MCF 10A (cell line): ENCODE measurements around the gene CENPB. TPM values are rescaled to one million over a fixed set of nuclear protein-coding genes. Genes with fewer than 3 reads are reported as not detected.

Source experiments
- BruUV-seq: library from RNA; stranded (reverse); fragments of 400-500 nt; replicated peaks from 2 replicates; lab custom pipeline; 2021; lab: Mats Ljungman, UMichigan
- CTCF ChIA-PET: fragments of 300-600 bp; sonication (Branson Sonifier 250); formaldehyde crosslinking; extraction: SDS; loops from one replicate; lab custom pipeline; 2021; ENCODE audit warnings: antibody characterized with exemption, inconsistent platforms; lab: Yijun Ruan, JAX
- POLR2A ChIA-PET: fragments of 300-600, 350-650 bp; sonication (Branson Sonifier 250); formaldehyde crosslinking; extraction: SDS; loops from one replicate; lab custom pipeline; 2020; ENCODE audit warnings: antibody characterized with exemption, inconsistent platforms; lab: Yijun Ruan, JAX
- DNase-seq: peaks from one replicate; pipeline ENCODE4 v3.0.0-alpha.2; 2018; ENCODE audit not compliant: unreplicated experiment
- H3K27ac Mint-ChIP-seq: one replicate; pipeline ENCODE4 v1.8.0; 2022; ENCODE audit warnings: mild to moderate bottlenecking, low read depth, mixed read lengths; ENCODE audit not compliant: unreplicated experiment
- H3K27me3 Mint-ChIP-seq: one replicate; pipeline ENCODE4 v1.8.0; 2022; ENCODE audit warnings: mixed read lengths; ENCODE audit not compliant: insufficient read depth, unreplicated experiment
- H3K36me3 Mint-ChIP-seq: one replicate; pipeline ENCODE4 v1.8.0; 2022; ENCODE audit warnings: mild to moderate bottlenecking, moderate library complexity, mixed read lengths; ENCODE audit not compliant: insufficient read depth, unreplicated experiment
- H3K4me1 Mint-ChIP-seq: one replicate; pipeline ENCODE4 v1.8.0; 2022; ENCODE audit warnings: mixed read lengths; ENCODE audit not compliant: insufficient read depth, unreplicated experiment
- H3K4me3 Mint-ChIP-seq: one replicate; pipeline ENCODE4 v1.8.0; 2022; ENCODE audit warnings: mild to moderate bottlenecking, moderate library complexity, mixed read lengths; ENCODE audit not compliant: unreplicated experiment
- H3K9me3 Mint-ChIP-seq: one replicate; pipeline ENCODE4 v1.8.0; 2022; ENCODE audit warnings: mixed read lengths; ENCODE audit not compliant: unreplicated experiment
- intact Hi-C: fragments of 100-400 bp; cut with micrococcal nuclease; formaldehyde crosslinking; loops from 2 replicates; pipeline ENCODE4 v1.14.1; 2022
- total RNA-seq: library from RNA; stranded (reverse); gene quantifications from 2 replicates; pipeline ENCODE4 v1.2.3, GENCODE V29; 2022
- TF ChIP-seq, protein P1 (sequence below): fragments of 200-600 bp; IDR thresholded peaks from one replicate; pipeline ENCODE4 v1.8.0; 2022; ENCODE audit warnings: antibody characterized with exemption, mild to moderate bottlenecking; ENCODE audit not compliant: unreplicated experiment

The CENPB gene
- total RNA-seq, 1 experiment from 2014 or later, result 54.8 TPM

DNA sequence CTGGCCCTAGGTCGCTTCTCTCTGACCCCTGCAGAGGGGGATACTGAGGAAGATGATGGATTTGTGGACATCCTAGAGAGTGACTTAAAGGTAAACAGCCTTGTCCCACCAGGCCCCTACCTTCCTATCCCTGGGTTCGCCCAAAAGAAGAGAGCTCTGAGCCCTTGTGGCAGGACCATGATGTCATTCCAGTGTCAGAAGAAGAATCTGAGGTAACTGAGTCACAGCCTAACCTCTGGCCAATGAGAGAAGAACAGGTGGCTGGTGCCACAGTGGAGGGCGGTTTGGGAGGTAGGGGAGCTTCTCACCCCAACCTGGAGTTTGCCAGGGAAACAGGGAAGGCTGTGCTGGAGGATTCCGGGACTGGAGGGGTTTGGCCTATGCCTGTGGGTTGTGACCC, 14.8 kb upstream of the CENPB start:
- no peaks in the 10 kb centered on the region for H3K9me3 Mint-ChIP-seq
- intact Hi-C loops, result no loop called here
- H3K36me3 Mint-ChIP-seq, result peaks cover 83% of the 10 kb centered on the region
- H3K4me3 Mint-ChIP-seq, result no peak overlapping the region
- CTCF ChIA-PET, result interaction anchor here (0.8 to 3.3 kb wide), 4 partner anchors 10 to 18 kb away, joined by 3 to 25 read pairs (median 8); partner anchors contain the start of gene AP5S1
- H3K4me1 Mint-ChIP-seq, result peaks cover 63% of the 10 kb centered on the region
- no peaks in the 10 kb centered on the region for H3K27me3 Mint-ChIP-seq
- POLR2A ChIA-PET, result interaction anchor here (0.6 to 2.5 kb wide), 4 partner anchors 19 to 393 kb away, joined by 3 to 10 read pairs (median 4); partner anchors contain the start of gene AP5S1
- no TSS peak for BruUV-seq
- DNase-seq, result no peak
- TF ChIP-seq, protein P1, sequence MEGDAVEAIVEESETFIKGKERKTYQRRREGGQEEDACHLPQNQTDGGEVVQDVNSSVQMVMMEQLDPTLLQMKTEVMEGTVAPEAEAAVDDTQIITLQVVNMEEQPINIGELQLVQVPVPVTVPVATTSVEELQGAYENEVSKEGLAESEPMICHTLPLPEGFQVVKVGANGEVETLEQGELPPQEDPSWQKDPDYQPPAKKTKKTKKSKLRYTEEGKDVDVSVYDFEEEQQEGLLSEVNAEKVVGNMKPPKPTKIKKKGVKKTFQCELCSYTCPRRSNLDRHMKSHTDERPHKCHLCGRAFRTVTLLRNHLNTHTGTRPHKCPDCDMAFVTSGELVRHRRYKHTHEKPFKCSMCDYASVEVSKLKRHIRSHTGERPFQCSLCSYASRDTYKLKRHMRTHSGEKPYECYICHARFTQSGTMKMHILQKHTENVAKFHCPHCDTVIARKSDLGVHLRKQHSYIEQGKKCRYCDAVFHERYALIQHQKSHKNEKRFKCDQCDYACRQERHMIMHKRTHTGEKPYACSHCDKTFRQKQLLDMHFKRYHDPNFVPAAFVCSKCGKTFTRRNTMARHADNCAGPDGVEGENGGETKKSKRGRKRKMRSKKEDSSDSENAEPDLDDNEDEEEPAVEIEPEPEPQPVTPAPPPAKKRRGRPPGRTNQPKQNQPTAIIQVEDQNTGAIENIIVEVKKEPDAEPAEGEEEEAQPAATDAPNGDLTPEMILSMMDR, result no peak
- no peak overlapping the region for H3K27ac Mint-ChIP-seq

DNA sequence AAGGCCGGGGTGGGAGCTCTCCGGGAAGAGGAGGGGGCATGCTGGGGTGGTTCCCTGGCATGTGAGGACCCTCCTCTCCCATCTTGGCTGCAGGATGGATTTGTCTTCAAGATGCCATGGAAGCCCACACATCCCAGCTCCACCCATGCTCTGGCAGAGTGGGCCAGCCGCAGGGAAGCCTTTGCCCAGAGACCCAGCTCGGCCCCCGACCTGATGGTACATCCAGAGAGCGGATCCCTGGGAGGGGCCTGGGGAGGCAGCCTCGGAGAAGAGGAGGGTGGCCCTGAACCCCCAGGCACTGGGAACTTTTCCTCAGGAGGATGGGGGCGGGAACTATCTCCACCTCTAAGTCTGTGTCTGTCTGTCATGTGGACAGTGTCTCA, 14.3 kb upstream of the CENPB start:
- no peaks in the 10 kb centered on the region for H3K9me3 Mint-ChIP-seq

DNA sequence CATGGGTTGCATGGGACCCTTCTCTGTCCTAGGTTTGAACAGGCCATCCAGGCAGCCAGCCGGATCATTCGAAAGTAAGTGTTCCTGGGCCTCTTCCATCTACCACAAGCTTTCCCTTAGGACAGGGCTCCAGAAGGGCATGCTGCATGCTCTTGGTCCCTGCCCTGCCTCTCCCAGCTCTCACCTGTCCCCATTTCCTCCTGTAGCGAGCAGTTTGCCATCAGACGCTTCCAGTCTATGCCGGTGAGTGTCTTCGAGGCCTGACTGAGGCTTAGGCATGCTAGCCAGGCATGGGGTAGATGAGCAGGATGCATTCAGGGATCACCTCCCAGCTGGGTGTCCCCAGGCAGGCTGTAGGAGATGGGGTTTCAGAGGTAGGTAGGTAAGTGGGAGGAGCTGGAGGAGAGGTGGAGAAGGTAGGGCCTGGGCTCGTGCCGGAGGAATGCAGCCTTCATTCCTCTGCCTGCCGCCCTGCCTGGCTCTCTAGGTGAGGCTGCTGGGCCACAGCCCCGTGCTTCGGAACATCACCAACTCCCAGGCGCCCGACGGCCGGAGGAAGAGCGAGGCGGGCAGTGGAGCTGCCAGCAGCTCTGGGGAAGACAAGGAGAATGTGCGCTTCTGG, 13.8 kb upstream of the CENPB start:
- peaks cover 80% of the 10 kb centered on the region for H3K36me3 Mint-ChIP-seq
- peaks cover 54% of the 10 kb centered on the region for H3K4me1 Mint-ChIP-seq
- no peak overlapping the region for H3K27ac Mint-ChIP-seq
- intact Hi-C loops, result no loop called here
- CTCF ChIA-PET, result interaction anchor here (0.8 to 3.3 kb wide), 6 partner anchors 11 to 19 kb away, joined by 3 to 25 read pairs (median 5); partner anchors contain the start of gene AP5S1
- no TSS peak for BruUV-seq
- no peaks in the 10 kb centered on the region for H3K9me3 Mint-ChIP-seq
- DNase-seq, result no peak
- TF ChIP-seq, protein P1, result no peak
- H3K27me3 Mint-ChIP-seq, result no peaks in the 10 kb centered on the region
- POLR2A ChIA-PET, result interaction anchor here (0.5 to 2.5 kb wide), 6 partner anchors 20 to 392 kb away, joined by 3 to 10 read pairs (median 3); partner anchors contain the start of gene AP5S1
- H3K4me3 Mint-ChIP-seq, result no peak overlapping the region

More for the DNA sequence above, 14.3 kb upstream of the CENPB start:
- H3K4me3 Mint-ChIP-seq, result no peak overlapping the region
- ChIA-PET POLR2A (interaction anchor here (0.6 to 2.5 kb wide), 4 partner anchors 20 to 393 kb away, joined by 3 to 10 read pairs (median 4); partner anchors contain the start of gene AP5S1), CTCF (interaction anchor here (0.8 to 3.3 kb wide), 5 partner anchors 10 to 19 kb away, joined by 3 to 25 read pairs (median 5); partner anchors contain the start of gene AP5S1)
- intact Hi-C loops, result no loop called here
- H3K27ac Mint-ChIP-seq, result no peak overlapping the region
- peaks cover 59% of the 10 kb centered on the region for H3K4me1 Mint-ChIP-seq
- H3K36me3 Mint-ChIP-seq, result peaks cover 80% of the 10 kb centered on the region
- TF ChIP-seq, protein P1, result no peak
- DNase-seq, result no peak
- H3K27me3 Mint-ChIP-seq, result no peaks in the 10 kb centered on the region
- no TSS peak for BruUV-seq

DNA sequence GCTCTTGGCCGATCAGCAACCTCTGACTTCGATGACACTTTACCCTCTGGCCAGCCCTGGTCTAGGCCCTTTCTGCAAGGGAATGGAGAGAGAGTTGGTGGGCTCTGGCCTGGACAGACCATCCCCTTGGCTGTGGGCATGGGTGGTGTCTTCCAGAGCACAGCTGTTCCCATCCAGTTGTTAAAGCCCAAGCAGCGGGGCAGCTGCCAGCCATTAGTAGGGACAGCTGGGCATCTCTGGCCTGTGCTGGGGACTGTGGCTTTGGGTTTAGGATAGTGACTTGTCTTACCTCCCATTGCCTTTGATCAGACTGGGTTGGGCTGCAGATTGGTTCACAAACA, 12.3 kb upstream of the CENPB start:
- H3K4me1 Mint-ChIP-seq, result peaks cover 43% of the 10 kb centered on the region
- DNase-seq, result no peak
- CTCF ChIA-PET, result interaction anchor here (1.0 to 3.3 kb wide), 2 partner anchors 11 to 20 kb away, joined by 3 to 25 read pairs; partner anchors contain the start of gene AP5S1
- POLR2A ChIA-PET, result no interaction called here
- no TSS peak for BruUV-seq
- peaks cover 68% of the 10 kb centered on the region for H3K36me3 Mint-ChIP-seq
- TF ChIP-seq, protein P1, result no peak
- no peak overlapping the region for H3K27ac Mint-ChIP-seq
- H3K9me3 Mint-ChIP-seq, result no peaks in the 10 kb centered on the region
- H3K4me3 Mint-ChIP-seq, result peak overlapping the region; percentile 97
- H3K27me3 Mint-ChIP-seq, result no peaks in the 10 kb centered on the region
- intact Hi-C loops, result no loop called here
